OCI-LY7 (cell line): ENCODE measurements around the gene SLC39A2. TPM values are rescaled to one million over a fixed set of nuclear protein-coding genes. Genes with fewer than 3 reads are reported as not detected.

ENCODE experiments used
- BruUV-seq: library from RNA; stranded (reverse); fragments of 400-500 nt; replicated peaks from 2 replicates; lab custom pipeline; 2021; lab: Mats Ljungman, UMichigan
- CTCF ChIA-PET: fragments of 300-600 bp; sonication (Branson Sonifier 250); formaldehyde crosslinking; loops from one replicate; lab custom pipeline; 2022; ENCODE audit warnings: antibody characterized with exemption; ENCODE audit not compliant: unreplicated experiment; lab: Charles Lee
- POLR2A ChIA-PET: fragments of 300-600 bp; sonication (Branson Sonifier 250); formaldehyde crosslinking; loops from one replicate; lab custom pipeline; 2022; ENCODE audit warnings: antibody characterized with exemption; lab: Charles Lee
- DNase-seq: peaks from one replicate; pipeline ENCODE4 v3.0.0-alpha.2; 2015; ENCODE audit warnings: low spot score
- H2AFZ ChIP-seq: fragments of 200-600 bp; sonication (generic), shearing (Covaris generic); 2 replicates; pipeline ENCODE4 v1.6.1; 2014; ENCODE audit warnings: mild to moderate bottlenecking, antibody characterized with exemption, low read length, moderate library complexity
- H3K27ac ChIP-seq: fragments of 200-600 bp; sonication (generic); 2 replicates; pipeline ENCODE4 v1.5.1; 2014; ENCODE audit warnings: mixed run types, low read depth, mild to moderate bottlenecking, moderate library complexity, low read length, inconsistent platforms; ENCODE audit not compliant: poor library complexity, severe bottlenecking
- H3K36me3 ChIP-seq: fragments of 200-600 bp; sonication (generic); 2 replicates; pipeline ENCODE4 v1.6.1; 2014; ENCODE audit warnings: mild to moderate bottlenecking, antibody characterized with exemption, low read length, moderate library complexity, mixed read lengths; ENCODE audit not compliant: insufficient read depth
- H3K4me1 ChIP-seq: fragments of 200-600 bp; sonication (generic); 2 replicates; pipeline ENCODE4 v1.5.1; 2014; ENCODE audit warnings: mild to moderate bottlenecking, low read length; ENCODE audit not compliant: insufficient read depth, poor library complexity, severe bottlenecking
- H3K4me2 ChIP-seq: fragments of 200-600 bp; sonication (generic); 2 replicates; pipeline ENCODE4 v1.6.1; 2014; ENCODE audit warnings: mild to moderate bottlenecking, low read length
- H3K4me3 ChIP-seq: fragments of 200-600 bp; sonication (generic); 2 replicates; pipeline ENCODE4 v1.5.1; 2014; ENCODE audit warnings: mild to moderate bottlenecking, low read depth, low read length; ENCODE audit not compliant: poor library complexity, severe bottlenecking
- H3K79me2 ChIP-seq: fragments of 200-600 bp; sonication (generic); 2 replicates; pipeline ENCODE4 v1.6.1; 2016; ENCODE audit warnings: low read depth, mild to moderate bottlenecking, low read length, moderate library complexity, mixed read lengths; ENCODE audit not compliant: insufficient read depth
- H3K9me2 ChIP-seq: fragments of 200-600 bp; sonication (generic); 2 replicates; pipeline ENCODE4 v1.6.1; 2016; ENCODE audit warnings: mild to moderate bottlenecking, low read length, mixed read lengths; ENCODE audit not compliant: insufficient read depth
- H3K9me3 ChIP-seq: fragments of 200-600 bp; sonication (generic); 2 replicates; pipeline ENCODE4 v1.6.1; 2014; ENCODE audit warnings: mild to moderate bottlenecking, mixed run types, low read length, mixed read lengths
- H4K20me1 ChIP-seq: fragments of 200-600 bp; sonication (generic); 2 replicates; pipeline ENCODE4 v1.6.1; 2014; ENCODE audit warnings: mild to moderate bottlenecking, antibody characterized with exemption, low read length, moderate library complexity, mixed read lengths; ENCODE audit not compliant: insufficient read depth
- CTCF ChIP-seq: fragments of 200-600 bp; sonication (generic); conservative IDR thresholded peaks from 2 replicates; pipeline ENCODE4 v1.5.1; 2014; ENCODE audit warnings: mild to moderate bottlenecking, antibody characterized with exemption, low read length, moderate library complexity, mixed read lengths
- EZH2phosphoT487 ChIP-seq: fragments of 200-600 bp; sonication (generic); IDR thresholded peaks from 2 replicates; pipeline ENCODE4 v1.6.1; 2018; ENCODE audit warnings: low read depth, borderline replicate concordance, mild to moderate bottlenecking, mixed run types, antibody characterized with exemption, low read length, moderate library complexity, mixed read lengths
- intact Hi-C: fragments of 100-400 bp; cut with micrococcal nuclease; formaldehyde crosslinking; loops from one replicate; pipeline ENCODE4 v1.10.0; 2022; ENCODE audit not compliant: unreplicated experiment
- total RNA-seq, 2 experiments: library from RNA; depleted of rRNA in 1 of 2; stranded (reverse); fragments of >200 nt in 1 of 2; shearing (Covaris generic) in 1 of 2; gene quantifications; 2 replicates each; pipeline ENCODE4 v1.2.3, GENCODE V29; 2014 to 2022

Gene SLC39A2
- total RNA-seq, 2 experiments from 2014 or later, result 0.23 to 0.28 TPM

- Histone ChIP-seq H3K36me3 (no peaks in the 10 kb centered on the region), H3K4me1 (peaks cover 13% of the 10 kb centered on the region), H3K79me2 (no peaks in the 10 kb centered on the region), H2AFZ (peak overlapping the region; percentile 97; the same call in 1 of the 2 replicates), H3K4me3 (peak overlapping the region; percentile 75), H3K27ac (no peak overlapping the region), H3K9me2 (no peaks in the 10 kb centered on the region), H4K20me1 (no peaks in the 10 kb centered on the region), H3K4me2 (peak overlapping the region; percentile 95), H3K9me3 (no peaks in the 10 kb centered on the region)
- TF ChIP-seq EZH2phosphoT487, result no peak
- TF ChIP-seq CTCF, result no peak
- BruUV-seq, result no TSS peak
- POLR2A ChIA-PET, result interaction anchor here (0.8 to 1.3 kb wide), 2 partner anchors 10 to 33 kb away, joined by 4 to 5 read pairs; no protein-coding TSS in a partner anchor
- no peak for DNase-seq
- intact Hi-C loops, result loop anchor here (1.0 to 5.0 kb wide), 4 partner anchors 69 to 289 kb away; partner anchors contain the start of gene RNASE4
- CTCF ChIA-PET, result interaction anchor here (0.5 to 1.7 kb wide), 12 partner anchors 9 to 712 kb away, joined by 3 to 11 read pairs (median 5); no protein-coding TSS in a partner anchor
Observed at GRCh38 chr14:20971705-20972021, 27.4 kb upstream of the SLC39A2 start.

GRCh38 chr14:20973501-20973900, 25.6 kb upstream of the SLC39A2 start:
- POLR2A ChIA-PET, result no interaction called here
- H3K27ac ChIP-seq, result no peak overlapping the region
- intact Hi-C loops, result loop anchor here (5.0 kb wide), 1 partner anchor 291 kb away; the partner anchor contains the start of gene RNASE4
- H3K36me3 ChIP-seq, result no peaks in the 10 kb centered on the region
- H4K20me1 ChIP-seq, result no peaks in the 10 kb centered on the region
- DNase-seq, result no peak
- H3K4me3 ChIP-seq, result no peak overlapping the region
- H3K79me2 ChIP-seq, result no peaks in the 10 kb centered on the region
- H2AFZ ChIP-seq, result no peak overlapping the region
- TF ChIP-seq EZH2phosphoT487 (no peak), CTCF (no peak)
- H3K9me2 ChIP-seq, result no peaks in the 10 kb centered on the region
- CTCF ChIA-PET, result no interaction called here
- H3K9me3 ChIP-seq, result no peaks in the 10 kb centered on the region
- no peak overlapping the region for H3K4me2 ChIP-seq
- no TSS peak for BruUV-seq
- H3K4me1 ChIP-seq, result peaks cover 13% of the 10 kb centered on the region

GRCh38 chr14:20976291-20976690, 22.8 kb upstream of the SLC39A2 start:
- no peaks in the 10 kb centered on the region for H3K9me3 ChIP-seq
- BruUV-seq, result no TSS peak
- H4K20me1 ChIP-seq, result no peaks in the 10 kb centered on the region
- no peak for DNase-seq
- intact Hi-C loops, result no loop called here
- H2AFZ ChIP-seq, result no peak overlapping the region
- H3K27ac ChIP-seq, result no peak overlapping the region
- no peak overlapping the region for H3K4me3 ChIP-seq
- no peaks in the 10 kb centered on the region for H3K79me2 ChIP-seq
- ChIA-PET POLR2A (no interaction called here), CTCF (no interaction called here)
- H3K9me2 ChIP-seq, result no peaks in the 10 kb centered on the region
- no peaks in the 10 kb centered on the region for H3K36me3 ChIP-seq
- no peak overlapping the region for H3K4me2 ChIP-seq
- TF ChIP-seq CTCF, result no peak
- TF ChIP-seq EZH2phosphoT487, result no peak
- H3K4me1 ChIP-seq, result peaks cover 8% of the 10 kb centered on the region
